HG03439 (cell line): ENCODE data around the gene PRDM16.
"Not testable (repeated sequence)": the region's sequence is repeated elsewhere in the genome, so short reads cannot be mapped to it uniquely, and the experiment has no call there.

Source experiments
- ATAC-seq: cut with Tn5 transposase; IDR thresholded peaks from one replicate; pipeline ENCODE4 v1.9.1; 2021; ENCODE audit warnings: mild to moderate bottlenecking, moderate library complexity; ENCODE audit not compliant: unreplicated experiment

Gene PRDM16

DNA sequence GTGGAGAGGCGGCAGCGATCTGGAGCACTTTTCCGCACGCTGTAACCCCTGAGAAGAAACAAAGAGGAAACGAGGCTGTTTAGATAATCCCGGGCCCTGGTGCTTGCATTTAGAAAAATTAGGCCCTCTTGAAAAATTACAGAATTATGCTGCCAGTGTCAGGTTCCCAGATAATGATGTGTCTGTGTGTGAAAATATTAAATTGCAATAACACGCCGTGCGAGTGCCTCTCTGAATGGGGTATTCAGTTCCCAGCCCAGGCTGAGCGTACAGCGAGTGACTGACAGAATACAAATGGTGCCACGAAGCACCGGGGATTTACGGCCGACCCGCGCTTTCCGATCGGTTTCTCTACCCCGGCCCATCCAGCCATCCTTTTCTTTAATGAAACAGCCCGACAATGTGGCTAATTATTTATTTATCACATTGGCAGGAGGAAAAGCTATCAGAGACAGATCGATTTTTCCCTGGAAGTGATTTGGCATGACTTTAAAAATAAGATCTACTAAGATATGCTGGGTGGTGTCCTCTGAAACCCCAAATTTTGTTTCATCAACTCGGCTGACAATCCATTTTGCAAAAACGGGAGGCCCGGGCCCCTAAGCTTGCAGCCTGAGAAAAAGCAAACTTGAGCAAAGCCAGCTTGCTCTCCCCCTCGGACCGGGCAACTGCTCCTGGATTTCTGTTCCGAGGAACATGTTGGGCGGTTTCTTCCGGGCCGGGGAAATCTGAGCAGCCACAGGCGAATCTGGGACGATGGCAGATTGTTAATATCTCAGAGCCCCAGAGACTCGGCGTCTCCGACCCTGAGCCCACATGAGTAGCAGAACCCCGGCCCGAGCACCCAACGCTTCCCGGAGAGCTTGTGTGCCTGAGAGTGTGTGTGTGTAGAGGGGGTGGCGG lies 11.3 kb downstream of the PRDM16 start:
- ATAC-seq, result no peak

DNA sequence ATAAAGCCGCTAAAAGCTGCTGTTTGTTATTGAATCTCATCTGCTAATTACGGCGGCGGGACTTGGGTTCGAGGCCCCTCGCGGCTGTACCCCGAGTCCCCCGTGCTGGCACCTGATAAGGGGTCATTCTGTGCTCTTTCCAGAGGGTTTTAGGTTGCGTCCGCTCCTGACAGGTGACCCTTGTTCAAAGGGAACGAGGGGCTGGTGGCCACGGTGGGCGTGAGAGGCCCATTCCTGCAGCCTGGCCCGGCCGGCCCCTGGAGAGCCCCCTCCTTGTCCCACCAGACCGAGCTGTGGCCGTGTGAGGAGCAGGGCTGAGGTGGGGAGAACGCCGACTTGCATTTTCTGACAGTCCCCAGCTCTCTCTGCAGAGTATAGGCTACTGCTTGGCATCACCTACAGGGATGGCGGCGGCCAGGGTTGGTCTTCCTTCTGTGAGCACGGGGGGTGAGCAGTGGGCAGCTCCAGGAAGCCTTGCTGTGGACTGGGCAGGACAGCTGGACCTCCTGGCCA lies 12.2 kb downstream of the PRDM16 start:
- no peak for ATAC-seq

DNA sequence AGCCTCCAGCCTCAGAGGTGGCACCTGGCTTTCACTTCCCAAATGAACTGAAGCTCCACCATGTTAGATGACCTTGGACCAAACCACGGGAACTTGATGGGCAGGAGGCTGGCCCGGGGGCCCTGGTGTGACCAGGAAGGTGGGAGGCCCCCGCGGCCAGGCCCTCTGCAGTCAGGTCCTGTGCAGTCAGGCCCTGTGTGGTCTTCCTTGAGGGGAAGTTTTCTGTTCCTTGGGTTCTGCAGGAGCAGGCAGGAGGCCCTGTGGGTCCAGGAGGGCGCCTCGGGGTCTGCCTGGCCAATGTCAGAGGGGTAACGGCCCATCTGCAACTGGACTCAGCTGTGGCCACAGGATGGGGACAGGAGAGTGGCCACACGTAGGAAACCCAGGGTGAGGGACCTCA lies 13.0 kb downstream of the PRDM16 start:
- no peak for ATAC-seq

DNA sequence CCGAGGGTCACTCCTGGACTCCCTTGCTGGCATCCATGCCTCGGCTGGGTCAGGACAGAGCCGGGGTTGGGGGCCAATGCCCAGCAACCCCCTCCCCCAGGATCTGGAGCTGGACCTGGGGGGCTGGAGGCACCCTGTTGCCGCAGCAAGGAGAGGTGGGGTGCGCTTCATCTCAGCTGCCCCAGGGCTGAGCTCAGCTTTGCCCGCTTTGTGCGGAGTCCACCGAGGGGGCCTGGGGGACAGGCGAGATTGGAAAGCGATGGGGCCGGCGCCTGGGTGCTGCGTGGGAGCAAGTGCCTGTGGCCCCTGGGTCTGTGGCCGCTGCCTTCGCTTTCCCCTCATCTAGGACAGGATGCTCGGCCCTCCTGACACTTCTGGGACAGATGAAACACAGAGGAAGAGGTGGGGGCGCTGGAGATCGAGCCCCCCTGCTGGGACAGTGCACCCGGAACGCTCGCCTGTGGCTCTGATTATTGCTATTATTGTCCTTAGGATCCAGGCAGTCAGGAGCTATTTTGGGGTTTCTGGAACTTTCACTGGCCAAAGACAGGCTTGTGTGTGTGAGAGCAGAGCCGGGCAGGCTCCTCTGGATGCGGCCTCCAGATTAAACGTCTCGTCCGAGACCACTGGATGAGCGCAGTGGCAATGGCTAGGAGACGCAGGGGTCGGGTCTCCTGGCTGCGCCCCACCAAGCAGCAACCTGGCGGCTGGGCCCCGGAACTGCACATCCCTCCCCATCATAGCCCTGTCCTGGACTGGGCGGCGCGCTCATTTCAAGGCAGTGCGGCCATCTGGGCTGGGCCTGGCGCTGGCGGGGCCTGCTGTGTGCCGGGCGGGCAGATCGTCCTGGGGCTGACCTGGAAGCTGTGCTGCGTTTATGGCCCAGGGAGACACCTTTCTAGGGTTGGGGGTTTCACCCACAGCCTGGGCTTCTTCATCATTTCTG lies 13.8 kb downstream of the PRDM16 start:
- no peak for ATAC-seq

DNA sequence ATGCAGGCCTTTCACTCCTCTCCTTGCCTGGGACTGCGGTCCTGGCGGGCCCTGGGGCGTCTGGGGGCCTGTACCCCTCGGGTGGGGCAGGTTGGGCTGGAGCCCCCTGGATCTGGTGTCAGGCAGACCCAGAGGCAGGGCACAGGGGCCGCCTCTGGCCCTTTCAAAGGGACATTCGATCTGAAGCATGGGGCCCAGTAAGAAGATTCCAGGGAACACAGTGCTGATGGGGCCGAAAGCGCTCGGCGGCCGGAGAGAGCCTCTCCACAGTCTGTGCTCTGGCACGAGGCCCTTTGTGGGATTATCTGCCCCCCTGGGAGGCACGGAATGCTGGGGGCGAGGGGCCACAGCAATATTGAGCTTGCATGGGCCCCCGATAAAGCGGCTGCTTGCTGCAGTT lies 15.2 kb downstream of the PRDM16 start:
- no peak for ATAC-seq

DNA sequence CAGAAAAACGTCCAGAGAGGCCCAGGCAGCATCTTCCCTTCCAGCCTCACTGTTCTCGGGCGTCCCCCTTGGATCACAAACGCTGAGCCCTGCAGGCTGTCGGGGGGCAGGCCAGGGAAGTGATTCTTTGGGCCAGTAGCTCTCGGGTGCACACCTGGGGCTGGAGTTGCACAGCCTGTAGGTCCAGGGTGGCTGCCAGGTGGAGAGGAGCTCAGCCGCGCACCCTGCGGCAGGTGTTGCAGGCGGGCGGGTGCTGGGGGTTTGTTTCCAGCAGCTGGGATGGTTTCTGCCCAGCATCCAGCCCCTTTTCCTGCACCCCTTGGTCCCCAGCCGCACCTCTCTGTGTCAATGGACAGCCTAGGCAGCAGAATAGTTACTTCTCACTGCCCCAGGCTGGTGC lies 15.7 kb downstream of the PRDM16 start:
- no peak for ATAC-seq

DNA sequence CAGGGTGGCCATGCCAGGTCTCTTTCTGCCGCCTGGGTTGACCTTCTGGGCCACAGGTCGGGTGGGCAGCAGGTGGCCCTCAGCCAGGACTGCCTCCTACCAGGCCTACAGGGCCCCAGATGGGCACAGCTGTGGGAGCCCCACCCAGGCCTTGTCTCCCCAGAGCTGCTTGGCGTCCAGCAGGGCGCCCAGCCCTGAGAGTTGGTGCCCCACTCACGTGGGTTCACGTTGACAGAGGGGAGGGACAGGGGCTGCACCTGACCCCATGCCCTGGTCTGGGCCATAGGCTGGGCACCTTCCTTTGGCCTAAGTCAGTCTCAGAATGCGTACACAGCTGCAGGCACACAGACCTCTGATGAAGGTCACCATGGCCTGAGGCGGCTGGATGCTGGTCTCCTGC lies 16.7 kb downstream of the PRDM16 start:
- ATAC-seq, result no peak

DNA sequence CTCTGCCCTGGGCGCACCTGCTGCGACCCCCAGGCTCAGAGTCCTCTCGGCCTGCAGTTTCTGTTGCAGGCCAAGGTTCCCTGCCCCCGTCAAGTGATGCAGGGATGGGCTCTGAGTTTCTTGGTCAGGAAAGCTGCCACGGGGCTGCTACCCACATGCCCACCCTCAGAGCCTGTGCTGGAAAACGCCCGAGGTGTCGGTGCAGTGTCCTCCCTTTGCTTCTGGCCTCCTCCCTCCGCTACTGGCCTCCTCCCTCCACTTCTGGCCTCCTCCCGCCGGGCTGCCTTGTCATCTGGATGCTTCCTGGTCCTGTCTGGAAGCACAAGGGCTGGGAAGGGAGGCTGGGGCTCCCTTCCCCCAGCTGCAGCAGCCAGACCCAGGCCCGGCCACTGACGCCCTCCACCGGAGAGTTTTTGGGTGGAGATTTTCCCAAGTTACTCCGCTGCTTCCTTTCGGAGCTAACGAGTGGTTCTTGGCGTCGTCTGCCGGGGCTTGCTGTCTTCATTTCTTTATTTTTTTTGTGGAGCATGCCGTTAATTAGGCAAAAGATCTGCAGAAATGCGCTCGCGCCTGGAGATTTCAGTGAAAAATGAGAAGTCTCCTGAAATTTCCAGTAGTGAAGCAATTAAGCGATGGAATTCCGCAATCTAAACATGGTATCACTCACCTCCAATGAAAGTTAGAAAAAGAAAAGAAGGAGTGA lies 17.4 kb downstream of the PRDM16 start:
- no peak for ATAC-seq

DNA sequence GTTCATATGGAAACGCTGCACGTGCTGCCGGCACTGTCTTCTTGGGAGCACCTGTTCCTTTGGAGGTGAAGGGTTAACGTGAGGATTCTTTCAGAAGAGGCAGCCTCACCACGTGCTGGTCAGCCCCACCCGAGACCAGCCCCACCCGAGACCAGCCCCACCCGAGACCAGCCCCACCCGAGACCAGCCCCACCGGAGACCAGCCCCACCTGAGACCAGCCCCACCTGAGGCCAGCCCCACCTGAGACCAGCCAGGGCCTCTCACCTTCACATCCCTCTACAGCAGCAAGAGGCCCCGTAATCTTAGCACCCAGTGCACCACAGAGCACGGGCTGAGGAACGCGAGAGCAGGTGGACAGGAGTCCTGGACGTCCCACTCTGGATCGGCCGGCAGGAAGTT lies 18.0 kb downstream of the PRDM16 start:
- no peak for ATAC-seq

DNA sequence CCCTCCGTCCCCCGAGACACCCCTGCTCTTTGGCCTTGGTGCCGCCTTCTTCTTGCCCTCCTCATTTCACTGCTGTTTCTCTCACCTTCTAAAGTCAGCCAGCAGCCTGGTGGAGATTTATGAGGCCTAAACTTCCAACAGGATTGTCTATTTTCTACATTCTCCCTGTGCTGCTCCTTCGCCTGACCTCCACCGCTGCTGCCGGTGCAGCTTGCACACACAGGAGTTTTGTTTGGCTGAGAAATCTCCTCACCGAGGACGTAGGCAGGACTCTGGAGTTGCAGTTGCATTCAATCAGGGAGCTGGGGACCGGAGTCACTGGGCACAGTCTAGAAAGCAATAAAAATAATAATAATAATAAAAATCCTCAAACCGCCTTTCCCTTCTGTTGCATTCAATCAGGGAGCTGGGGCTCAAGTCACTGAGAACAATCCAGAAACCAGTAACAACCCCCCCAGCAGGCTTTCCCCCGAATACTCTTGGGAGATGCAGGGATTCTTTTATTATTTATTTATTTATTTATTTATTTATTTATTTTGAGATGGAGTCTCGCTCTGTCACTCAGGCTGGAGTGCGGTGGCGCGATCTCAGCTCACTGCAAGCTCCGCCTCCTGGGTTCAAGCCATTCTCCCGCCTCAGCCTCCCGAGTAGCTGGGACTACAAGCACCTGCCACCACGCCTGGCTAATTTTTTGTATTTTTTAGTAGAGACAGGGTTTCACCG lies 19.1 kb downstream of the PRDM16 start:
- ATAC-seq, result not testable (repeated sequence)

DNA sequence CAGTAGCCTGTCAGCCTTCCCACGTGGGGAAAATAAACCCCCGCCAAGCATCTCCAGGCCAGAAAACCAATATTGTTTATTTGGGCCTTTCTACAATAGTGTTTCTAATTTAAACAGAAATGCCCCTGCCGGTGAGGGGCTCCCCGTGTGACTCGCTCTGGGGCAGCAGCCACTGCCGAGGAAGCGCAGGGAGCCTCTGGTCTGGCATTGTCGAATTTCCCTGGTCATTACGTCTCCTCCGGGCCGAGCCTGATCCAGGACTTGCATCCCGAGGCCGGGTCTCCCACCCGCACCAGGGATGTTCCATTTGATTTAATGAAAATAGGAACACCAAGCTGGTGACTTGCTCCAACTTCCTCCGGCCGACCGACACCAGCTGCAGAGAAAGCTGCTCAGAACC lies 20.5 kb downstream of the PRDM16 start:
- ATAC-seq, result no peak

DNA sequence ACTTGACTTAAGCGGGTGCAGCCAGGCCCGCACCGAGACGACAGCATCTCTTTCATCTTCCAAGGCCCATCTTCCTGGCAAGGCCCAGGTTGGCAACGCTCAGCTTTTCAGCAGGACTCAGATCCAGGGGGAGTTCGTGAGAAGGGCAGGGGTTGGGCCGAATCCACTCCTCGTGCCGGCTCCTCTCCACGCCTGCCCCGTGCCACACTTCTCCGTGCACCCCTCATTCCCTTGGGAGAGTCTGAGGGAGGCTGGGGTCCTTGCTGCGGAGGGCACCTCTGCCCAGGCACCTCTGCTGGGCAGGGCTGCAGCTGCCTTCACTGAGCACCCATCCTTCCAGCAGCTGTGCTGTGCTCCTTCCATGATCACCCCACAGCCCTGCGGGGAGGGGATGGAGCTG lies 22.3 kb downstream of the PRDM16 start:
- ATAC-seq, result no peak

DNA sequence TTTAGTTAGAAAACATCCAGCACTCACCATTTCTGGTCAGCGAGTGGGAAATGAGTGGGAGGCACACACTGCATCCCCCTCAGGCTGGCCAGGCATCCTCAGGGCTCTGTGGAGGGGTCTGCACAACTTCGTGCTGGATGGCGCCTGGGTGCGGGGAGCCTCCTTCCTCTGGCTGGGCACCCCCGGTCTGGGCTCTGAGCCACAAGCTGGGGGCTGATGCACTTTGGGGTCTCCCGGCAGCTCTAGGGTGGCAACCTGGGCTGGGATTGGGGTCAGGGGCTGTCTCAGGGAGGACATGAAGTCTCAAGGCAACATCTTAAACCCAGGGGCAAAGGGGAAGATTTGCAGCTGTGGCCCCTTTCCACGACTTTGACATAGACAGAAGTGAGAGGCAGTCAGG lies 23.5 kb downstream of the PRDM16 start:
- ATAC-seq, result no peak

DNA sequence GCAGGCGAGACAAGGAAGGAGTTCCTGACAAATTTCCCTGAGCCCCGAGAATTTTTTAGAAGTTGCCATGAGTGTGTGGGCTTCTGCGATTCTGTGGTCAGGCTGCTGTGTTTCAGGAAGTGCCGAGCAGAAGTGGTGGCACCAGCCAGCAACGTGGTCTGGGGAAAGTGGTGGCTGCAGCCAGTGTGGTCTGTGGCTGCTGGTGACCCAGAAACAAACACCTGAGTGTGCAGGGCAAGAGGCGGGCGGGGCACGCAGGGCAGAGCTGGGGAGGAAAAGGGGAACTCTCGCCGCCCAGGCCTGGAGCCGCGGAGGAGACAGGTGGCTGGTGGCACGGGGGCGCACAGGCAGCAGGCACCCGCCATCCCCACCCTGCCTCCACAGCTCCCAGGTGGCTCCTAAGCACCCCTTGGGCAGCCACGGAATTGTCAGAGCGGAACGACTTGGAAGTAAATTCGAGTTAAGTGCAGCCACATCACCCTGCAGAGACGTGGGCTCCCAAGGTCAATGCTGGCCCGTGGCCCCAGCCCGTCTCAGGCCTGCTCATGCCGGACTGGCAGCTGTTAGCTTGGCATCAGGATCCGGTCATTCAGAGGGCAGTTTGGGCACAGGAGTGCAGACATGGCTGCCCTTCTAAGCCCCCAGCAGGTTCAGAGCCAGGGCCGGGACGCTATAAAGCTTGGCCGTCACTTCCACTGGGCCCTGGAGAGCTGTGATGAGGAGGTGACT lies 25.1 kb downstream of the PRDM16 start:
- no peak for ATAC-seq

DNA sequence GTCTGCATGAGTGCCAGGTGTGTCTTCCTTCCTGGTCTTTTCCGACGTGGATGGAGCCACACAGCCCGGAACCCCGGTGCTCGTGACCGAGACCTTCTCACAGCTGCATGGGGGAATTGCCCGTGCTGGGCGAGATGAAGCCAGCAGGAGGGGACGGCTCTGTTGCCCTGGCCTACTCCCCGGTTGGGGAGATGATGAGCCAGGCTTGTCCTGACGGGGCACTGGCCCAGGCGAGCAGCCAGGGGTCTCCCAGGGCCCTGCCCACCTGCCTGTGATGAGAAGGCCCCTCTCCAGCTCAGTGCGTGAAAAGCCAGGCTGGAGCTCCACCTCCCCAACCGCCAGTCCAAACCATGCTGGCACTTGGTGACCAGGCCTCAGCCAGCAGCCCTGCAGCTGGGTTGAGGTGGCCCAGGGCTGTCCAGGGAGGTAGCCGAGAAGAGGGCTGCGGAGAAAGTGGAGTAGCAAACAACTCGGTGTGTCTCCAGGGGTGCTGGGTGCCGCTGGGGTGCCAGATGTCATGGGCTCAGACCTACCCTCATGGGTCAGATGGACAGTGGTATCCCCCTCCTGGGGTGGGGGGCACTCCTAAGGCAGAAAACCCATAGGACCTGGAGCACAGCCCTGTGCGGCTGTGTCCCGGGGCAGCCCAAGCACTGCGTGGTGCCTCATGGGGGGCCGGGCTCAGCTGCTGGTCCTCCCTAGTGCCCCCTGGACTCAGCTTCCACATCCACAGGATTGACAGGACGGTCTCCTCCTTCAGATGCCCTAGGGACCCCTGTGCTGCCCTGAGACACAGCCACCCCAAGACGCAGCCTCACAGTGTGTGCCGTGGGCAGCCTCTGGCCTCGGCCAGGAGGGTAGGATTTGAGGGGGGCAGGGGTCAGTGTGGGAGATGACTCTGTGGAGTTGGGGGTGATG lies 26.1 kb downstream of the PRDM16 start:
- no peak for ATAC-seq

DNA sequence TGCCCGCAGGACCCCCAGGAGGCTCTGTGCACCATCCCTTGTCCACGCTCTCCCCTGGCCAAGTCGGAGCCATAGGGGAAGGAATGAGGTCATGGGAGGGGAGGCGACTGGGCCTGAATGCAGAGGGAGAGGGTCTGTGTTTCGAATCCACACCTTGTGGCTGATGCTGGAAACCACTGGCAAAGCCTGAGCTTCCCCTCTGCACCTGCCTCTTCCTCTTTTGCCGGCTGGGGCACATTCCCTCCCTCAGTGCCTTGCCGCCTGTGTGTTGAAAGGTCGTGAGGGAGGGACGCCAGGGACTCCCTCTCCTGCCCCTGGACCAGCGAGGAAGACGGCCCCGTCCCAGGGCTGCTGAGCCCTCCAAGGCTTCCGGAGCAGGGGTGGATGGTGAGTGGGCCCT lies 27.3 kb downstream of the PRDM16 start:
- no peak for ATAC-seq

DNA sequence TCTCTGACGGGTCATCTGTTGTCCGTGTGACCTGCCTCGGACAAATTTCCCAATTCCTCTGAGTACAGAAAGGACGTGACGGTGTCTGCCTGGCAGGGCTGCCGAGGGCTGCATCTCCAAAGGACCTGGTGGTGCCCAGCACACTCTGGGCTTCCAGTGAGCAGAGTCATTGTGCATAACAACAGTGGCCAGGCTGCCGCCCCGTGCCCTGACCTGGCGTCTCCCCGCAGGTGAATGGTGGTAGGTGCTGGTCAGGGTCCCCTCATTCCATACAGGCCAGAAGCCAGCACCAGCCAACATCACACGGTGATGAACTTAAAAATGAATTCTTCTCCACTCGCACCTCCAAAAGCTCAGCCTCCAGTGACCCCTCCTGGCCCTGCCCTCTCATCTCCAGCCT lies 28.2 kb downstream of the PRDM16 start:
- no peak for ATAC-seq

DNA sequence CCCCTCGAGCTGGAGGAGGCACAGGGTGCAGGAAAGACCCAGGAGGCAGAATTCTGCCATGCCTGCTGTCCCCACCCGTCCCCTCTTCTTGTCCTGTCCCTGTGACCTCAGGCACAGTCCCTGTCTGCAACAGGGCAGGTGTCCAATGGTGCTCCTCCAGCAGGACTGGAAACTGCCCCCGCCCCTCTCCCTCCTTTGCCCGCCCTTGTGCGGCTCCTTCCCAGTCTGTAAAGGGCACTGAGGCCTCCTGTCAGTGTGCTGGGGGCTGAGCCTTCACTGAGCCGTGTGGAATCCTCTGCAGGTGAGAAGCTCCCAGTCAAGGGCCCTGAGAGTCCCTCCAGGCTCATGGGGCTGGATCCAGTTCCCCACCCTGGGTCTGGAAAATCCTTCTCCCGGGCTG lies 28.9 kb downstream of the PRDM16 start:
- ATAC-seq, result no peak

DNA sequence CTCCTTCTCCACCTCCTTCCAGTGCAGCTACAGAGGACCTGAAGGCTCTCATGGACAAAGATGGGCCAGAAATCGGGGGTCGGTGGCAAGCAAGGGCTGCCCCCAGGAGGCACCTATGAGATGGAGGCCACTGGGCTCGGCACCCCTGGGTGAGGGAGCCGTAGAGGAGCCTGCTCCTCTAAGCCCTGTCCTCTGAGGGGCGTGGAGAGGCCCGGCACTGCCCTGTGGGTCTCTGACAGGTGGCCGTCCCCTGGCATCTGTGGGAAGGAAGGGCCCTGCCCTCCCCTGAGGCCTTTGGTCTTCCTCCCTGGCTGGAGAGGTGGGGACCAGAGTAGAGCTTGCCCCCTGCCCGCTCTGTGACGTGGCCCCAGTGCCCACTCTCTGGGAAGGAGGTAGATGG lies 30.9 kb downstream of the PRDM16 start:
- no peak for ATAC-seq
